ENCODE results near the gene GINM1. TPM values are rescaled to one million over a fixed set of nuclear protein-coding genes. Genes with fewer than 3 reads are reported as not detected.

GINM1 gene
- total and polyA plus RNA-seq, 9 of the 15 experiments (the other 6 are each of a cell fraction or from before 2014, with no cell fraction given) = 5.0 to 19.3 (median 14.2) TPM

DNA sequence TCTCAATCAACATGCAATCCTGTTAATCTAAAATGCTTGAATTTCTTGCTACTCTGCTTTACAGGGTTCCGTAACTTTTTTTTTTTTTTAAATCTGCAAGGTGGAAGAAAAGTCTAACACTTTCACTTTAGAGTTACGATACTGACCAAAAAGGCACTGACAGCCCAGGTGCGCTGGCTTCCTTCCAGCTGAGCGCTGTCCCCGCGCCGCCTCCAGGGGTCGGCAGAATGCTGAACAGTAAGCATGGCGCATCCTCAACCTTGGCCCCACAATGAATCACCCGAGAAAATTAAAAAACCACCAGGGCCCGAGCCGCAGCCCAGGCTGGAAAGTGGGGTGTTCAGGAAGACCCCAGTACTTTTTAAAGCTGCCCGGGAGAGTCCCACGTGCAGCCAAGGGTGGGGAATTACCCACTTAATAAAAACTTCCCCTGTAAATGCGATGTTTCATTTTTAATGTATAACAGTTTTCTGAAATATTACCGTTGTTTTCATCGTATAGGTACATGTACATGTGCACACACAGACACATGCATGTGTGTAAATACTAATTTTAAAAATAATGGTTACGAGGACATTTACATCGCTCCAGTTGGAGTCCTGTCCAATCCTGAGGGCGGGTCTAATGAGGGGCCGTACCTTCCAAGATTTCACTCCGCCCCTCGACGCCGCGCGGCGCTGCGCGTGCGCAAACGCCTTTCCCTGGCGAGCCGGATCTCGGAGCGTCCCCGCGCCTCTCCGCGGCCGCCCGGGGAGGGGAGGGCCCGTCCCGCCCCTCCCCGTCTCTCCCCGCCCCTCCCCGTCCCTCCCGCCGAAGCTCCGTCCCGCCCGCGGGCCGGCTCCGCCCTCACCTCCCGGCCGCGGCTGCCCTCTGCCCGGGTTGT lies at the start of gene GINM1 (continued):
- TF ChIP-seq, protein P1, sequence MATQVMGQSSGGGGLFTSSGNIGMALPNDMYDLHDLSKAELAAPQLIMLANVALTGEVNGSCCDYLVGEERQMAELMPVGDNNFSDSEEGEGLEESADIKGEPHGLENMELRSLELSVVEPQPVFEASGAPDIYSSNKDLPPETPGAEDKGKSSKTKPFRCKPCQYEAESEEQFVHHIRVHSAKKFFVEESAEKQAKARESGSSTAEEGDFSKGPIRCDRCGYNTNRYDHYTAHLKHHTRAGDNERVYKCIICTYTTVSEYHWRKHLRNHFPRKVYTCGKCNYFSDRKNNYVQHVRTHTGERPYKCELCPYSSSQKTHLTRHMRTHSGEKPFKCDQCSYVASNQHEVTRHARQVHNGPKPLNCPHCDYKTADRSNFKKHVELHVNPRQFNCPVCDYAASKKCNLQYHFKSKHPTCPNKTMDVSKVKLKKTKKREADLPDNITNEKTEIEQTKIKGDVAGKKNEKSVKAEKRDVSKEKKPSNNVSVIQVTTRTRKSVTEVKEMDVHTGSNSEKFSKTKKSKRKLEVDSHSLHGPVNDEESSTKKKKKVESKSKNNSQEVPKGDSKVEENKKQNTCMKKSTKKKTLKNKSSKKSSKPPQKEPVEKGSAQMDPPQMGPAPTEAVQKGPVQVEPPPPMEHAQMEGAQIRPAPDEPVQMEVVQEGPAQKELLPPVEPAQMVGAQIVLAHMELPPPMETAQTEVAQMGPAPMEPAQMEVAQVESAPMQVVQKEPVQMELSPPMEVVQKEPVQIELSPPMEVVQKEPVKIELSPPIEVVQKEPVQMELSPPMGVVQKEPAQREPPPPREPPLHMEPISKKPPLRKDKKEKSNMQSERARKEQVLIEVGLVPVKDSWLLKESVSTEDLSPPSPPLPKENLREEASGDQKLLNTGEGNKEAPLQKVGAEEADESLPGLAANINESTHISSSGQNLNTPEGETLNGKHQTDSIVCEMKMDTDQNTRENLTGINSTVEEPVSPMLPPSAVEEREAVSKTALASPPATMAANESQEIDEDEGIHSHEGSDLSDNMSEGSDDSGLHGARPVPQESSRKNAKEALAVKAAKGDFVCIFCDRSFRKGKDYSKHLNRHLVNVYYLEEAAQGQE (IDR thresholded peaks at IDR 0.05; ENCODE audit: borderline replicate concordance) = peak; percentile 66; the same call in 1 of the 2 replicates
- TF ChIP-seq, protein P1 (CRISPR knock-in tag; IDR thresholded peaks at IDR 0.05; ENCODE audit: low read depth) = no peak
- no peak for TF ChIP-seq MCM3 (IDR thresholded peaks at IDR 0.05)
- TF ChIP-seq SRSF9 (IDR thresholded peaks at IDR 0.05; ENCODE audit: borderline replicate concordance, low read depth, low read length) = no peak
- TF ChIP-seq PHTF2 (CRISPR knock-in tag; IDR thresholded peaks at IDR 0.05) = no peak
- TF ChIP-seq, protein P2, sequence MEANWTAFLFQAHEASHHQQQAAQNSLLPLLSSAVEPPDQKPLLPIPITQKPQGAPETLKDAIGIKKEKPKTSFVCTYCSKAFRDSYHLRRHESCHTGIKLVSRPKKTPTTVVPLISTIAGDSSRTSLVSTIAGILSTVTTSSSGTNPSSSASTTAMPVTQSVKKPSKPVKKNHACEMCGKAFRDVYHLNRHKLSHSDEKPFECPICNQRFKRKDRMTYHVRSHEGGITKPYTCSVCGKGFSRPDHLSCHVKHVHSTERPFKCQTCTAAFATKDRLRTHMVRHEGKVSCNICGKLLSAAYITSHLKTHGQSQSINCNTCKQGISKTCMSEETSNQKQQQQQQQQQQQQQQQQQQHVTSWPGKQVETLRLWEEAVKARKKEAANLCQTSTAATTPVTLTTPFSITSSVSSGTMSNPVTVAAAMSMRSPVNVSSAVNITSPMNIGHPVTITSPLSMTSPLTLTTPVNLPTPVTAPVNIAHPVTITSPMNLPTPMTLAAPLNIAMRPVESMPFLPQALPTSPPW (CRISPR knock-in tag; IDR thresholded peaks at IDR 0.05) = peak; percentile 91
- no peak for TF ChIP-seq NCOA1 (IDR thresholded peaks at IDR 0.05; ENCODE audit: low read depth)
- TF ChIP-seq THRAP3 (IDR thresholded peaks at IDR 0.05; ENCODE audit: borderline replicate concordance) = no peak
- TF ChIP-seq SOX6 (IDR thresholded peaks at IDR 0.05) = peak; percentile 61; the same call in 1 of the 2 replicates
- TF ChIP-seq, protein P3, sequence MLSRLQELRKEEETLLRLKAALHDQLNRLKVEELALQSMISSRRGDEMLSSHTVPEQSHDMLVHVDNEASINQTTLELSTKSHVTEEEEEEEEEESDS (CRISPR knock-in tag; IDR thresholded peaks at IDR 0.05) = no peak
- TF ChIP-seq FUS (optimal IDR thresholded peaks at IDR 0.05; ENCODE audit: low read depth, low read length) = no peak
- TF ChIP-seq, protein P4, sequence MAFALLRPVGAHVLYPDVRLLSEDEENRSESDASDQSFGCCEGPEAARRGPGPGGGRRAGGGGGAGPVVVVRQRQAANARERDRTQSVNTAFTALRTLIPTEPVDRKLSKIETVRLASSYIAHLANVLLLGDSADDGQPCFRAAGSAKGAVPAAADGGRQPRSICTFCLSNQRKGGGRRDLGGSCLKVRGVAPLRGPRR (CRISPR knock-in tag; IDR thresholded peaks at IDR 0.05) = no peak
- TF ChIP-seq, protein P5, sequence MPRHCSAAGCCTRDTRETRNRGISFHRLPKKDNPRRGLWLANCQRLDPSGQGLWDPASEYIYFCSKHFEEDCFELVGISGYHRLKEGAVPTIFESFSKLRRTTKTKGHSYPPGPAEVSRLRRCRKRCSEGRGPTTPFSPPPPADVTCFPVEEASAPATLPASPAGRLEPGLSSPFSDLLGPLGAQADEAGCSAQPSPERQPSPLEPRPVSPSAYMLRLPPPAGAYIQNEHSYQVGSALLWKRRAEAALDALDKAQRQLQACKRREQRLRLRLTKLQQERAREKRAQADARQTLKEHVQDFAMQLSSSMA (CRISPR knock-in tag; IDR thresholded peaks at IDR 0.05) = no peak
- no peak for TF ChIP-seq ASH1L (IDR thresholded peaks at IDR 0.05; ENCODE audit: borderline replicate concordance, low read depth, partially characterized antibody)
- no peak for TF ChIP-seq KHSRP (IDR thresholded peaks at IDR 0.05)
- TF ChIP-seq TARDBP (IDR thresholded peaks at IDR 0.05) = no peak
- TF ChIP-seq HDGF (IDR thresholded peaks at IDR 0.05) = no peak
- TF ChIP-seq ETS2 (tag; IDR thresholded peaks at IDR 0.05; ENCODE audit: borderline replicate concordance, poor library complexity, severe bottlenecking) = no peak

Data from K562 (cell line).